ENCODE data around the gene NPTN.

NPTN gene

GRCh38 chr15:73605759-73606436 lies 27.3 kb downstream of the NPTN start:
- no peak for DNase-seq (ENCODE audit: low spot score)
- in situ Hi-C loops (cut with MboI; ENCODE audit: low sequenced_read_pairs, unreplicated experiment): no loop called here
- no peak for TF ChIP-seq CTCF (IDR thresholded peaks at IDR 0.05; ENCODE audit: borderline replicate concordance, control extremely low read depth, extremely low read depth, insufficient read depth, missing control alignments)

GRCh38 chr15:73604477-73604876 lies 28.7 kb downstream of the NPTN start:
- in situ Hi-C loops (cut with MboI; ENCODE audit: low sequenced_read_pairs, unreplicated experiment): no loop called here
- TF ChIP-seq CTCF (IDR thresholded peaks at IDR 0.05; ENCODE audit: borderline replicate concordance, control extremely low read depth, extremely low read depth, insufficient read depth, missing control alignments): no peak
- no peak for DNase-seq (ENCODE audit: low spot score)

GRCh38 chr15:73602992-73603391 lies 30.2 kb downstream of the NPTN start:
- DNase-seq (ENCODE audit: low spot score): no peak
- in situ Hi-C loops (cut with MboI; ENCODE audit: low sequenced_read_pairs, unreplicated experiment): no loop called here
- no peak for TF ChIP-seq CTCF (IDR thresholded peaks at IDR 0.05; ENCODE audit: borderline replicate concordance, control extremely low read depth, extremely low read depth, insufficient read depth, missing control alignments)

- DNase-seq (ENCODE audit: low spot score): no peak
- in situ Hi-C loops (cut with MboI; ENCODE audit: low sequenced_read_pairs, unreplicated experiment): no loop called here
- TF ChIP-seq CTCF (IDR thresholded peaks at IDR 0.05; ENCODE audit: borderline replicate concordance, control extremely low read depth, extremely low read depth, insufficient read depth, missing control alignments): no peak
Observed at GRCh38 chr15:73602446-73602843, 30.7 kb downstream of the NPTN start.

- TF ChIP-seq CTCF (IDR thresholded peaks at IDR 0.05; ENCODE audit: borderline replicate concordance, control extremely low read depth, extremely low read depth, insufficient read depth, missing control alignments): no peak
- no peak for DNase-seq (ENCODE audit: low spot score)
Observed at GRCh38 chr15:73601451-73602445, 31.4 kb downstream of the NPTN start.

GRCh38 chr15:73600413-73601335 lies 32.5 kb downstream of the NPTN start:
- in situ Hi-C loops (cut with MboI; ENCODE audit: low sequenced_read_pairs, unreplicated experiment): no loop called here
- TF ChIP-seq CTCF (IDR thresholded peaks at IDR 0.05; ENCODE audit: borderline replicate concordance, control extremely low read depth, extremely low read depth, insufficient read depth, missing control alignments): no peak
- DNase-seq (ENCODE audit: low spot score): no peak

More at GRCh38 chr15:73601451-73602445, 31.4 kb downstream of the NPTN start:
- in situ Hi-C loops (cut with MboI; ENCODE audit: low sequenced_read_pairs, unreplicated experiment): no loop called here
